Hematopoietic multipotent progenitor cell treated with erythropoietin and hydrocortisone succinate and interleukin-3 and kit ligand, for 17 days (in vitro differentiated cells): ENCODE results near the gene HIC1.

ENCODE experiments used
- DNase-seq: peaks from one replicate; pipeline ENCODE4 v3.0.0-alpha.2; 2015; ENCODE audit warnings: low spot score

The HIC1 gene

GRCh38 chr17:2107050-2107449, 52.1 kb downstream of the HIC1 start:
- no peak for DNase-seq

- DNase-seq: no peak
Observed at GRCh38 chr17:2107506-2107905, 52.6 kb downstream of the HIC1 start.

- DNase-seq: no peak
Observed at GRCh38 chr17:2108170-2108569, 53.3 kb downstream of the HIC1 start.

GRCh38 chr17:2110436-2110835, 55.5 kb downstream of the HIC1 start:
- DNase-seq: no peak

- no peak for DNase-seq
Observed at GRCh38 chr17:2111691-2112090, 56.8 kb downstream of the HIC1 start.
